Measurements from ENCODE around the gene GNLY.

The GNLY gene

GRCh38 chr2:85674417-85674816, 19.7 kb upstream of the GNLY start:
- no peak overlapping the region for H3K4me2 ChIP-seq (ENCODE audit: low read length)
- no peaks in the 10 kb centered on the region for H3F3A ChIP-seq (ENCODE audit: insufficient read depth, low read length)
- H2AFZ ChIP-seq (ENCODE audit: low read length), result no peak overlapping the region

GRCh38 chr2:85675427-85675826, 18.7 kb upstream of the GNLY start:
- Histone ChIP-seq H3F3A (ENCODE audit: insufficient read depth, low read length) (no peaks in the 10 kb centered on the region), H3K79me2 (ENCODE audit: insufficient read depth, low read length) (no peaks in the 10 kb centered on the region)

More at GRCh38 chr2:85674417-85674816, 19.7 kb upstream of the GNLY start:
- Histone ChIP-seq H3K9me2 (ENCODE audit: low read depth, low read length) (no peaks in the 10 kb centered on the region), H4K20me1 (ENCODE audit: insufficient read depth, low read length) (no peaks in the 10 kb centered on the region), H3K9me3 (ENCODE audit: low read length) (no peaks in the 10 kb centered on the region), H3K79me2 (ENCODE audit: insufficient read depth, low read length) (no peaks in the 10 kb centered on the region), H3K9ac (ENCODE audit: low read length) (no peak overlapping the region), H3K36me3 (ENCODE audit: insufficient read depth, low read length) (no peaks in the 10 kb centered on the region), H3K4me3 (ENCODE audit: low read depth, low read length, poor library complexity, severe bottlenecking) (no peak overlapping the region), H3K4me1 (ENCODE audit: insufficient read depth, low read length, severe bottlenecking) (peaks cover 2% of the 10 kb centered on the region), H3K27me3 (ENCODE audit: insufficient read depth, low read length) (no peaks in the 10 kb centered on the region), H3K27ac (ENCODE audit: low read depth, low read length, poor library complexity, severe bottlenecking) (no peak overlapping the region)
- no peak for TF ChIP-seq CTCF (IDR thresholded peaks at IDR 0.05; ENCODE audit: low read length)
- no peak for TF ChIP-seq EZH2 (IDR thresholded peaks at IDR 0.05; ENCODE audit: borderline replicate concordance, low read length)

GRCh38 chr2:85675866-85676548, 18.2 kb upstream of the GNLY start:
- H3K4me2 ChIP-seq (ENCODE audit: low read length), result no peak overlapping the region
- H4K20me1 ChIP-seq (ENCODE audit: insufficient read depth, low read length), result no peaks in the 10 kb centered on the region
- H2AFZ ChIP-seq (ENCODE audit: low read length), result no peak overlapping the region
- no peak overlapping the region for H3K27ac ChIP-seq (ENCODE audit: low read depth, low read length, poor library complexity, severe bottlenecking)
- H3K9me2 ChIP-seq (ENCODE audit: low read depth, low read length), result no peaks in the 10 kb centered on the region
- H3K36me3 ChIP-seq (ENCODE audit: insufficient read depth, low read length), result no peaks in the 10 kb centered on the region
- no peaks in the 10 kb centered on the region for H3K27me3 ChIP-seq (ENCODE audit: insufficient read depth, low read length)
- no peak overlapping the region for H3K4me3 ChIP-seq (ENCODE audit: low read depth, low read length, poor library complexity, severe bottlenecking)
- H3K9ac ChIP-seq (ENCODE audit: low read length), result no peak overlapping the region
- H3K4me1 ChIP-seq (ENCODE audit: insufficient read depth, low read length, severe bottlenecking), result peaks cover 3% of the 10 kb centered on the region
- H3K9me3 ChIP-seq (ENCODE audit: low read length), result no peaks in the 10 kb centered on the region
- TF ChIP-seq EZH2 (IDR thresholded peaks at IDR 0.05; ENCODE audit: borderline replicate concordance, low read length) (no peak), CTCF (IDR thresholded peaks at IDR 0.05; ENCODE audit: low read length) (no peak)
- H3K79me2 ChIP-seq (ENCODE audit: insufficient read depth, low read length), result no peaks in the 10 kb centered on the region
- H3F3A ChIP-seq (ENCODE audit: insufficient read depth, low read length), result no peaks in the 10 kb centered on the region

More at GRCh38 chr2:85675427-85675826, 18.7 kb upstream of the GNLY start:
- Histone ChIP-seq H3K4me3 (ENCODE audit: low read depth, low read length, poor library complexity, severe bottlenecking) (no peak overlapping the region), H3K4me1 (ENCODE audit: insufficient read depth, low read length, severe bottlenecking) (peaks cover 3% of the 10 kb centered on the region), H3K9me2 (ENCODE audit: low read depth, low read length) (no peaks in the 10 kb centered on the region), H2AFZ (ENCODE audit: low read length) (no peak overlapping the region), H3K27me3 (ENCODE audit: insufficient read depth, low read length) (no peaks in the 10 kb centered on the region), H3K9ac (ENCODE audit: low read length) (no peak overlapping the region), H3K9me3 (ENCODE audit: low read length) (no peaks in the 10 kb centered on the region), H3K36me3 (ENCODE audit: insufficient read depth, low read length) (no peaks in the 10 kb centered on the region), H4K20me1 (ENCODE audit: insufficient read depth, low read length) (no peaks in the 10 kb centered on the region), H3K27ac (ENCODE audit: low read depth, low read length, poor library complexity, severe bottlenecking) (no peak overlapping the region), H3K4me2 (ENCODE audit: low read length) (no peak overlapping the region)
- TF ChIP-seq CTCF (IDR thresholded peaks at IDR 0.05; ENCODE audit: low read length) (no peak), EZH2 (IDR thresholded peaks at IDR 0.05; ENCODE audit: borderline replicate concordance, low read length) (no peak)

All from OCI-LY1 (cell line).